HG02798 (cell line): ENCODE results near the gene AGAP9.
"Not testable (repeated sequence)": the region's sequence is repeated elsewhere in the genome, so short reads cannot be mapped to it uniquely, and the experiment has no call there.

Source experiments
- ATAC-seq: cut with Tn5 transposase; IDR thresholded peaks from one replicate; pipeline ENCODE4 v1.9.1; 2021; ENCODE audit warnings: mild to moderate bottlenecking; ENCODE audit not compliant: unreplicated experiment, poor library complexity

AGAP9 gene

GRCh38 chr10:47523475-47523874, at the start of gene AGAP9:
Gene AGAP9 (minus strand): TSS chr10:47523638. CDS start chr10:47523526, 112 bp downstream.
- not testable (repeated sequence) for ATAC-seq

GRCh38 chr10:47571138-47571912, 47.9 kb upstream of the AGAP9 start:
- not testable (repeated sequence) for ATAC-seq

- not testable (repeated sequence) for ATAC-seq
These were observed 43.3 kb upstream of the AGAP9 start for GRCh38 chr10:47566757-47567156.

- not testable (repeated sequence) for ATAC-seq
These were observed 42.8 kb upstream of the AGAP9 start for GRCh38 chr10:47566108-47566699.

- ATAC-seq = not testable (repeated sequence)
These were observed 42.1 kb upstream of the AGAP9 start for GRCh38 chr10:47565517-47565920.

- not testable (repeated sequence) for ATAC-seq
These were observed 41.5 kb upstream of the AGAP9 start for GRCh38 chr10:47564953-47565352.

GRCh38 chr10:47564318-47564717, 40.9 kb upstream of the AGAP9 start:
- ATAC-seq = not testable (repeated sequence)

- not testable (repeated sequence) for ATAC-seq
These were observed 37.0 kb upstream of the AGAP9 start for GRCh38 chr10:47560452-47560851.

GRCh38 chr10:47559718-47560308, 36.4 kb upstream of the AGAP9 start:
- ATAC-seq = not testable (repeated sequence)

GRCh38 chr10:47558109-47558508, 34.7 kb upstream of the AGAP9 start:
- not testable (repeated sequence) for ATAC-seq

- not testable (repeated sequence) for ATAC-seq
These were observed 34.2 kb upstream of the AGAP9 start for GRCh38 chr10:47557616-47558015.

GRCh38 chr10:47555334-47555733, 31.9 kb upstream of the AGAP9 start:
- not testable (repeated sequence) for ATAC-seq

GRCh38 chr10:47554552-47554951, 31.1 kb upstream of the AGAP9 start:
- not testable (repeated sequence) for ATAC-seq

GRCh38 chr10:47553860-47554247, 30.4 kb upstream of the AGAP9 start:
- not testable (repeated sequence) for ATAC-seq

GRCh38 chr10:47553214-47553859, 29.9 kb upstream of the AGAP9 start:
- ATAC-seq = peak; percentile 88

- peak; percentile 49 for ATAC-seq
These were observed 29.3 kb upstream of the AGAP9 start for GRCh38 chr10:47552719-47553118.

GRCh38 chr10:47547286-47547685, 23.8 kb upstream of the AGAP9 start:
- not testable (repeated sequence) for ATAC-seq

- ATAC-seq = not testable (repeated sequence)
These were observed 13.0 kb upstream of the AGAP9 start for GRCh38 chr10:47536430-47536829.

GRCh38 chr10:47502313-47502712, 21.1 kb downstream of the AGAP9 start:
- ATAC-seq = not testable (repeated sequence)

GRCh38 chr10:47494226-47494625, 29.2 kb downstream of the AGAP9 start:
- not testable (repeated sequence) for ATAC-seq

- ATAC-seq = not testable (repeated sequence)
These were observed 31.8 kb downstream of the AGAP9 start, which contains the start of gene FAM25G for GRCh38 chr10:47491600-47491999. Gene FAM25G (minus strand): TSS chr10:47491700. CDS start chr10:47491674, 26 bp downstream.
